GM18909 (cell line): ENCODE data around the gene FAM171A1.

Experiments used
- ATAC-seq: cut with Tn5 transposase; IDR thresholded peaks from one replicate; pipeline ENCODE4 v1.9.1; 2021; ENCODE audit warnings: mild to moderate bottlenecking; ENCODE audit not compliant: unreplicated experiment, poor library complexity

Gene FAM171A1

GRCh38 chr10:15183689-15184481 lies 187.2 kb downstream of the FAM171A1 start:
- ATAC-seq: no peak

DNA sequence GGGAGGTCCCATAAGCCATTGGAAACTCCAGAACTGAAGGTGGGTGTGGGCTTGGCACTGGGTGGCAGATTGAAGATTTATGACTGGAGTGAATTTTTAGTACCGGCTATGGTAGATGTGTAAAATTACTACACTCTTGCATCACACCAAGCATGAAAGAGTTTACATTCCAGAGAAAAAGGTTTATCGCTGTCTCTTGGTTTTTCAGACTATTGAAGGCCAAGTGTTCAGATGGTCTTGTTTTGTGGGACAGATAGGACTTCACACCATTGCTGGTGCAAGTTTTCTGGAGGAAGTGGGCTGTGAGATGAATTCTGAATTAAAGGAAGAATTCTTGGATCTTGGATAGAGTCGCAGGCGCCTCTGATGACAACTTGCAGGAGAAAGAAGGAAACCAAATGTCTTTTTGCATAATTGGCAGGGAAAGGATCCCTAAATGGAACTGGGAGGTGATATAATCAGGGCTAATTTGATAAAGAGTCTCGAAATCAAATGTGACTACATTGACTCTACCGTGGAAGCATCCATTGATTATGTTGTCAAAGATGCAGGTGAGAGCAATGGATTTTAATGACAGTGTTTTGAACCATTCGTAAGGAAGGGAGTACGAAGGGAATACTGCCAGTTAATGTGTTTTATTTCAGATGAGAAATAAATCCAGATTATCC lies 188.4 kb downstream of the FAM171A1 start:
- ATAC-seq: no peak

GRCh38 chr10:15181576-15182156 lies 189.4 kb downstream of the FAM171A1 start:
- no peak for ATAC-seq

DNA sequence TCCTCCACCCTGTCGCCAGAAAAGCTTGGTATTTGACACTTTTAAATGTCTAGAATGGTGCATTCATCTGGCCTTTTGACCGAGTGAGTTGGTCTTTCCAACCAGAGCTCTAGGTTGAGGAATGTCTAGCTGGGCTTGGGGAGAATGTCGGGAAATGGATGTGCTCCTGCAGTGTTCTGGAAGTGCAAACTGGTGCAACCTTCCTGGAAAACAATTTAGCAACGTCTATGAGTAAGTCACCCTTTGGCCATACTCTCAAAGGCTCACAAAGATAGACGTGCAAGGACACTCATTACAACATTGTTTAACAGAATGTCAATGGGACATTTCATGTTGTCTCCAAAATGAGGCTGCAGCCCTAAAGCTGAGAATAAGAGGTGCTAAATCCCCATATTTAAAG lies 190.4 kb downstream of the FAM171A1 start:
- ATAC-seq: no peak

- ATAC-seq: no peak
These were observed 194.8 kb downstream of the FAM171A1 start for GRCh38 chr10:15176269-15176668.

GRCh38 chr10:15175587-15175986 lies 195.5 kb downstream of the FAM171A1 start:
- ATAC-seq: no peak

GRCh38 chr10:15172306-15172840 lies 198.7 kb downstream of the FAM171A1 start:
- ATAC-seq: no peak

- no peak for ATAC-seq
These were observed 201.3 kb downstream of the FAM171A1 start for GRCh38 chr10:15169555-15170401.

- ATAC-seq: peak; percentile 49
These were observed 202.1 kb downstream of the FAM171A1 start for GRCh38 chr10:15168786-15169554.

GRCh38 chr10:15168291-15168785 lies 202.8 kb downstream of the FAM171A1 start, which contains the start of gene NMT2:
Gene NMT2, minus strand, starts transcription at chr10:15168693. Its CDS starts 81 bp downstream, at chr10:15168612.
- ATAC-seq: peak; percentile 89

DNA sequence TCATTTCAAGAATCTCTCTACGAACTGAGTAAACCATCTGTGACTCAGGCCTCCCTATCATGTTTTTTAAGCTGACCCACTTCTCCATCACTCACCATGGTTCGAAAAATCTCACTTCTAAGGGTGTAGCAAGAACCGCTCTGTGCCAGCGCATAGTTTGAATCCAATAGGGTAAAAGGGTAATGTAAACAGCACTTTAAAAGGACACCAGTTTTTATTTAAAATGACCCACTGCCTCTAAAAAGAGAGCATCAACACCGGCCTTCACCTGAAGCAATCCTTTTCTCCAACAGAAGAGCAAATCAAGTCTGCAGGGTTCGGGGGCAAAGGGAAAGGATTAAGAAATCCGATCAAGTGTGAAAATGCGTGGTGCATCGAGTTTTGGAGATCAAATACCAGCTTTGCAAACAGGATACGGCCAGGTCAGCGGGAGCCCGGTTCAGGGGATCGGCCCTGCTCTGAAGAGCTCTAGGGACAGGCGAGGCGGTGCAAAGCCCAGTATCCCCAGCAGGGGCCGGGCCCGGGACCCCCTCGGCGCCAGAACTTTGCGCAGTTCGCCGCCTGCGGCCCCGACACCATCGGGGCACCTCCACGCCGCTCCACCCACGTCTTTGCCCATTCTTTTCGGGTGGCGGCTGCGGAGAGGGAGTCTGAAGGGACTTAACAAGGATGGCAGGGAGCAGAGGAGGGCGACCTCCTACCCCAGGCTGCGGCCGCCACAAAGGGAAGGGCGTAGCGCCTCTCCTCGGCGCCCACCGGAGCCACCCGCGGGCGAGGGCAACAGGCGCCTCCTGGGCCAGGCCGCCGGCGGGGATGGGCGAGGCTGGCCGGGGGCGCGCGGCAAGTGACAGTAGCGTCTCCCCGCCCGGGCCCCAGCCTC lies 203.4 kb downstream of the FAM171A1 start:
- ATAC-seq: peak; percentile 46

- no peak for ATAC-seq
These were observed 204.8 kb downstream of the FAM171A1 start for GRCh38 chr10:15166325-15166724.

GRCh38 chr10:15163253-15163828 lies 207.7 kb downstream of the FAM171A1 start:
- ATAC-seq: no peak
